Calu3 (cell line): ENCODE results near the gene GNG12. TPM values are rescaled to one million over a fixed set of nuclear protein-coding genes. Genes with fewer than 3 reads are reported as not detected.

Experiments
- BruUV-seq: library from RNA; stranded (reverse); fragments of 400-500 nt; replicated peaks from 2 replicates; lab custom pipeline; 2021; lab: Mats Ljungman, UMichigan
- CTCF ChIA-PET: fragments of 300-600 bp; sonication (Branson Sonifier 250); formaldehyde crosslinking; loops from one replicate; lab custom pipeline; 2022; ENCODE audit warnings: antibody characterized with exemption; lab: Charles Lee
- DNase-seq: peaks from one replicate; pipeline ENCODE4 v3.0.0; 2022
- H3K27ac Mint-ChIP-seq: one replicate; pipeline ENCODE4 v1.8.0; 2022; ENCODE audit warnings: mixed read lengths; ENCODE audit not compliant: unreplicated experiment
- H3K27me3 Mint-ChIP-seq: one replicate; pipeline ENCODE4 v1.8.0; 2022; ENCODE audit warnings: mixed read lengths; ENCODE audit not compliant: unreplicated experiment
- H3K36me3 Mint-ChIP-seq: one replicate; pipeline ENCODE4 v1.8.0; 2022; ENCODE audit warnings: mild to moderate bottlenecking, moderate library complexity, mixed read lengths; ENCODE audit not compliant: insufficient read depth, unreplicated experiment
- H3K4me1 Mint-ChIP-seq: one replicate; pipeline ENCODE4 v1.8.0; 2022; ENCODE audit warnings: mild to moderate bottlenecking, low read depth, mixed read lengths; ENCODE audit not compliant: unreplicated experiment
- H3K4me3 Mint-ChIP-seq: one replicate; pipeline ENCODE4 v1.8.0; 2022; ENCODE audit warnings: mild to moderate bottlenecking, low read depth, moderate library complexity, mixed read lengths; ENCODE audit not compliant: unreplicated experiment
- H3K9me3 Mint-ChIP-seq: one replicate; pipeline ENCODE4 v1.8.0; 2022; ENCODE audit warnings: low read depth, mixed read lengths; ENCODE audit not compliant: unreplicated experiment
- CTCF ChIP-seq: fragments of 200-600 bp; IDR thresholded peaks from one replicate; pipeline ENCODE4 v1.8.0; 2022; ENCODE audit warnings: antibody characterized with exemption; ENCODE audit not compliant: unreplicated experiment
- intact Hi-C: fragments of 100-400 bp; cut with micrococcal nuclease; formaldehyde crosslinking; loops from one replicate; pipeline ENCODE4 v1.10.0; 2022; ENCODE audit not compliant: unreplicated experiment
- total RNA-seq: library from RNA; stranded (reverse); gene quantifications from 2 replicates; pipeline ENCODE4 v1.2.3, GENCODE V29; 2022

The GNG12 gene
- total RNA-seq, 1 experiment from 2014 or later = 85.6 TPM

GRCh38 chr1:67816506-67816905 is 16.8 kb downstream of the GNG12 start:
- no peak for TF ChIP-seq CTCF
- H3K4me1 Mint-ChIP-seq = peaks cover 64% of the 10 kb centered on the region
- no peaks in the 10 kb centered on the region for H3K9me3 Mint-ChIP-seq
- CTCF ChIA-PET = interaction anchor here (1.3 kb wide), 1 partner anchor 15 kb away, joined by 3 read pairs; no protein-coding TSS in a partner anchor
- peaks cover 12% of the 10 kb centered on the region for H3K36me3 Mint-ChIP-seq
- peak overlapping the region; percentile 67 for H3K4me3 Mint-ChIP-seq
- no peak for DNase-seq
- BruUV-seq = no TSS peak
- intact Hi-C loops = loop anchor here (5.0 kb wide), 1 partner anchor 44 kb away; no protein-coding TSS in a partner anchor
- no peaks in the 10 kb centered on the region for H3K27me3 Mint-ChIP-seq
- H3K27ac Mint-ChIP-seq = peak overlapping the region; percentile 88

- BruUV-seq = no TSS peak
- no peak for DNase-seq
- Mint-ChIP-seq H3K36me3 (peaks cover 12% of the 10 kb centered on the region), H3K27ac (peak overlapping the region; percentile 88), H3K4me1 (peaks cover 64% of the 10 kb centered on the region), H3K9me3 (no peaks in the 10 kb centered on the region), H3K4me3 (peak overlapping the region; percentile 67), H3K27me3 (no peaks in the 10 kb centered on the region)
- no peak for TF ChIP-seq CTCF
- CTCF ChIA-PET = no interaction called here
- intact Hi-C loops = loop anchor here (5.0 kb wide), 1 partner anchor 44 kb away; no protein-coding TSS in a partner anchor
Measured at GRCh38 chr1:67816095-67816475, 17.2 kb downstream of the GNG12 start.

GRCh38 chr1:67815303-67816094 is 17.8 kb downstream of the GNG12 start:
- peaks cover 12% of the 10 kb centered on the region for H3K36me3 Mint-ChIP-seq
- no TSS peak for BruUV-seq
- H3K4me3 Mint-ChIP-seq = peak overlapping the region; percentile 67
- H3K9me3 Mint-ChIP-seq = no peaks in the 10 kb centered on the region
- CTCF ChIA-PET = interaction anchor here (0.6 to 1.4 kb wide), 3 partner anchors 49 to 224 kb away, joined by 3 to 5 read pairs (median 4); no protein-coding TSS in a partner anchor
- no peaks in the 10 kb centered on the region for H3K27me3 Mint-ChIP-seq
- peak overlapping the region; percentile 88 for H3K27ac Mint-ChIP-seq
- intact Hi-C loops = loop anchor here (2.0 to 5.0 kb wide), 2 partner anchors 15 to 43 kb away; no protein-coding TSS in a partner anchor
- H3K4me1 Mint-ChIP-seq = peaks cover 64% of the 10 kb centered on the region
- DNase-seq = peak; percentile 68
- TF ChIP-seq CTCF = no peak

GRCh38 chr1:67814121-67814772 is 19.0 kb downstream of the GNG12 start:
- peaks cover 12% of the 10 kb centered on the region for H3K36me3 Mint-ChIP-seq
- no peak overlapping the region for H3K4me3 Mint-ChIP-seq
- CTCF ChIA-PET = interaction anchor here (0.5 to 1.4 kb wide), 6 partner anchors 27 to 426 kb away, joined by 3 to 5 read pairs (median 3); no protein-coding TSS in a partner anchor
- H3K4me1 Mint-ChIP-seq = peaks cover 54% of the 10 kb centered on the region
- H3K27me3 Mint-ChIP-seq = no peaks in the 10 kb centered on the region
- no TSS peak for BruUV-seq
- intact Hi-C loops = loop anchor here (2.0 kb wide), 1 partner anchor 17 kb away; no protein-coding TSS in a partner anchor
- H3K9me3 Mint-ChIP-seq = no peaks in the 10 kb centered on the region
- DNase-seq = no peak
- TF ChIP-seq CTCF = no peak
- H3K27ac Mint-ChIP-seq = peak overlapping the region; percentile 50
